HEK293T (cell line): ENCODE measurements around the gene PRDX6.

ENCODE experiments used
- FOXA1 ChIP-seq: fragments of 450-650 bp; IDR thresholded peaks from 2 replicates; pipeline ENCODE4 v1.6.1; 2016; ENCODE audit warnings: mild to moderate bottlenecking
- FOXK2 ChIP-seq: fragments of 450-650 bp; IDR thresholded peaks from 2 replicates; pipeline ENCODE4 v1.6.1; 2016; ENCODE audit warnings: mild to moderate bottlenecking
- L3MBTL2 ChIP-seq: fragments of 450-650 bp; conservative IDR thresholded peaks from 2 replicates; pipeline ENCODE4 v1.6.1; 2016; ENCODE audit warnings: mild to moderate bottlenecking

DNA sequence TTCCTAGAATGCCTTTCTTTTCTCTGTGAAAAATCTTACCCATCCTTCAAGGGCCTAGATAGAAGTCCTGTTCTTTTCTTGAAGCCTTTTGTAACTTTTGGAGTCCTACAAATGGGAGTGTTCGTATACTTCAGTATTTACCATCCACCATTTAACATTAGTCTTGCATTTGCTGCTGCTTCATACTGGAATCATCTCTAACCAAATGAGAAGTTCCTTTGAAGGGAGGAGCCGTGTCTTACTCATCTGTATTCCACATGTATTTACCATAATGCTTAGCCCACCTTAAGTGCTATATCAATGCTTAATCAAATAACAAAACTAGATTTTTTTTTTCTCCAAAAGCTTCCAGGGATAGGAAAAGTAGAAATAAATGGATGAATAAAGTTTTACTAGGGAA lies 7.1 kb downstream of the PRDX6 start:
- TF ChIP-seq FOXA1, result no peak
- TF ChIP-seq FOXK2, result no peak
- TF ChIP-seq L3MBTL2, result no peak
